Thoracic aorta (tissue), 2 donors: ENCODE measurements around the gene ISY1. TPM values are rescaled to one million over a fixed set of nuclear protein-coding genes. Genes with fewer than 3 reads are reported as not detected.

Experiments
- ATAC-seq: fragments of 150-250 bp; one replicate; pipeline ENCODE4 v1.8.0; 2017; ENCODE audit warnings: low read depth; ENCODE audit not compliant: insufficient number of reproducible peaks, low FRiP score
- DNase-seq: peaks from one replicate; pipeline ENCODE4 v3.0.0-alpha.2; 2020; ENCODE audit warnings: low spot score
- H3K27ac ChIP-seq, 2 donors: fragments of 200-600 bp; sonication (generic); 1 replicate in 1 of 2; 2 replicates in 1 of 2; pipeline ENCODE4 v1.5.1; 2016; ENCODE audit warnings: mild to moderate bottlenecking in 2 of 2, moderate library complexity in 2 of 2
- H3K27me3 ChIP-seq: fragments of 200-600 bp; sonication (generic); replicated peaks from 2 replicates; pipeline ENCODE4 v1.6.0; 2016; ENCODE audit warnings: mild to moderate bottlenecking; ENCODE audit not compliant: insufficient read depth
- H3K36me3 ChIP-seq: fragments of 200-600 bp; sonication (generic); one replicate; pipeline ENCODE4 v1.5.1; 2016
- H3K4me1 ChIP-seq, 2 donors: fragments of 200-600 bp; sonication (generic); 1 replicate in 1 of 2; 2 replicates in 1 of 2; pipeline versions ENCODE4 v1.5.1 to v1.6.0; 2016; ENCODE audit warnings: low read depth in 2 of 2, mild to moderate bottlenecking in 1 of 2; ENCODE audit not compliant: control insufficient read depth in 1 of 2
- H3K4me3 ChIP-seq: fragments of 200-600 bp; sonication (generic); 2 replicates; pipeline ENCODE4 v1.5.1; 2016; ENCODE audit warnings: mild to moderate bottlenecking
- H3K9me3 ChIP-seq: fragments of 200-600 bp; sonication (generic); 2 replicates; pipeline ENCODE4 v1.5.1; 2016
- total RNA-seq, 2 donors: library from RNA; depleted of rRNA; stranded (reverse); fragments of >200 nt; gene quantifications; one replicate each; pipeline versions ENCODE4 v1.1.0 to v1.2.3, GENCODE V29; 2016
- TF ChIP-seq, protein P1 (sequence below): fragments of 200-600 bp; sonication (generic); IDR thresholded peaks from one replicate; pipeline ENCODE4 v1.5.1; 2019; ENCODE audit warnings: antibody characterized with exemption

Gene ISY1
- total RNA-seq, 2 donors from 2014 or later: 7.7 to 16.4 TPM

DNA sequence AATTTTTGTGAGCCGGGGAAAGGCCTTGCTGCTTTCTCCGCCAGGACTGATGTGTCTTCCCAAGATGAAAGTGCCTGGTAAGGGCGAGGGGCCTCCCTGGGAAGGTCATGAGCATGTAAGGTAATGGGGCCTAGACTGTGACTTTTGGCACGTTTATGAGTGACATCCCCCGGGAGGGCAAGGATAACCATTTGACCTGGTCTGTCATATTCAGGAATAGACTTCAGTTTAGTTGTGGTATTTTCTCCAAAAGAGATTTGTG lies 23.5 kb upstream of the ISY1 start:
- DNase-seq: no peak
- TF ChIP-seq, protein P1, sequence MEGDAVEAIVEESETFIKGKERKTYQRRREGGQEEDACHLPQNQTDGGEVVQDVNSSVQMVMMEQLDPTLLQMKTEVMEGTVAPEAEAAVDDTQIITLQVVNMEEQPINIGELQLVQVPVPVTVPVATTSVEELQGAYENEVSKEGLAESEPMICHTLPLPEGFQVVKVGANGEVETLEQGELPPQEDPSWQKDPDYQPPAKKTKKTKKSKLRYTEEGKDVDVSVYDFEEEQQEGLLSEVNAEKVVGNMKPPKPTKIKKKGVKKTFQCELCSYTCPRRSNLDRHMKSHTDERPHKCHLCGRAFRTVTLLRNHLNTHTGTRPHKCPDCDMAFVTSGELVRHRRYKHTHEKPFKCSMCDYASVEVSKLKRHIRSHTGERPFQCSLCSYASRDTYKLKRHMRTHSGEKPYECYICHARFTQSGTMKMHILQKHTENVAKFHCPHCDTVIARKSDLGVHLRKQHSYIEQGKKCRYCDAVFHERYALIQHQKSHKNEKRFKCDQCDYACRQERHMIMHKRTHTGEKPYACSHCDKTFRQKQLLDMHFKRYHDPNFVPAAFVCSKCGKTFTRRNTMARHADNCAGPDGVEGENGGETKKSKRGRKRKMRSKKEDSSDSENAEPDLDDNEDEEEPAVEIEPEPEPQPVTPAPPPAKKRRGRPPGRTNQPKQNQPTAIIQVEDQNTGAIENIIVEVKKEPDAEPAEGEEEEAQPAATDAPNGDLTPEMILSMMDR: no peak
- ATAC-seq: peak; percentile 22
- Histone ChIP-seq H3K4me1 (peaks cover 28 to 34% of the 10 kb centered on the region in 2 donors), H3K27ac (peak overlapping the region; percentile 98 to 100), H3K4me3 (peak overlapping the region; percentile 100), H3K36me3 (no peaks in the 10 kb centered on the region), H3K9me3 (no peaks in the 10 kb centered on the region), H3K27me3 (no peaks in the 10 kb centered on the region)

DNA sequence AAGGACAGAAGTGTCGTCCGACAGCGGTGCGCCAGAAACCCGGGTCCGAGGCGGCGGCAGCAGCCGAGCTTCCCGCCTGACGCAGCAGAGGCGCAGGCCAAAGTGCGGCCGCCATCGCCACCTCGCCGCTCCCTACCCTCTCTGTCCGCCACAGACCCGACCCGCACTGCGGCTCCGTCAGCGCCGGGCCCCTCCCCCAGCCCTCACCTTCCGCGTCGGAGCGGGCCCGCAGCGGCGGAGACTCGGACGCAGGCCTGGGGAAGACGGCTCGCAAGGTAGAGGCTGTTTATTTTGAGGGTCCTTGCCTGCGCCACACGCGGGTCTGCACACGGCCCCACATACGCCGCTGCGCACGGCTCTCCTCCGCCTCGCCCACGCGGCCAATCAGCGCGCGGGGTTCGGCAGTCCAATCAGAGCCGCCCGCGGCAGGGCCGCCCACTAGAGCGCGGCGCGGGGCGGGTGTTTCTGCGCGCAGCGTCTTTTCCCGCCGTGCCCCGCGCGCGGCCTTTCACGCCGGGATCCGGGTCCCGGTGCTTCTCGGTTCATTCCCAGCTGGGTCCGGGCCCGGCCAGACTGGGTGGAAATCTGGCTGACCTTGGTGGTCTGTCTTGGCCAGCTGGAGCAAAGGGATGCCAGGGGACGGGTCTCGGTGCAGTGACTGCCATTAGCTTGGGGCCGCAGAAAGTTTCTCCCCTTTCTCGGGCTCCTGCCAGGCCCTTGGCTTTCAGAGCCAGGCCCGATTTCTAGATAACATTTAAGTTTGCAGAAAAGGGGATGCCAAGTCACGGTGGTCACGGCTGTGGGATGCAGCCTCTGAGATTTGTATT lies 22.9 kb upstream of the ISY1 start, which contains the start of gene CNBP:
CNBP (minus strand) TSS at position 328 of the 827 bp plus-strand sequence. CDS start 12,139 bp downstream, outside the sequence.
- DNase-seq (peak; percentile 74), ATAC-seq (peak; percentile 89)
- peak within 1 kb of the TSS; percentile 100 for H3K4me3 ChIP-seq
- TF ChIP-seq, protein P1: no peak
- H3K27ac ChIP-seq: peak within 1 kb of the TSS; percentile 98 to 100
- H3K9me3 ChIP-seq: no peaks in the 10 kb centered on the region
- H3K36me3 ChIP-seq: peaks cover 4% of the 10 kb centered on the region
- H3K4me1 ChIP-seq: peaks cover 34 to 39% of the 10 kb centered on the region in 2 donors
- H3K27me3 ChIP-seq: no peaks in the 10 kb centered on the region

DNA sequence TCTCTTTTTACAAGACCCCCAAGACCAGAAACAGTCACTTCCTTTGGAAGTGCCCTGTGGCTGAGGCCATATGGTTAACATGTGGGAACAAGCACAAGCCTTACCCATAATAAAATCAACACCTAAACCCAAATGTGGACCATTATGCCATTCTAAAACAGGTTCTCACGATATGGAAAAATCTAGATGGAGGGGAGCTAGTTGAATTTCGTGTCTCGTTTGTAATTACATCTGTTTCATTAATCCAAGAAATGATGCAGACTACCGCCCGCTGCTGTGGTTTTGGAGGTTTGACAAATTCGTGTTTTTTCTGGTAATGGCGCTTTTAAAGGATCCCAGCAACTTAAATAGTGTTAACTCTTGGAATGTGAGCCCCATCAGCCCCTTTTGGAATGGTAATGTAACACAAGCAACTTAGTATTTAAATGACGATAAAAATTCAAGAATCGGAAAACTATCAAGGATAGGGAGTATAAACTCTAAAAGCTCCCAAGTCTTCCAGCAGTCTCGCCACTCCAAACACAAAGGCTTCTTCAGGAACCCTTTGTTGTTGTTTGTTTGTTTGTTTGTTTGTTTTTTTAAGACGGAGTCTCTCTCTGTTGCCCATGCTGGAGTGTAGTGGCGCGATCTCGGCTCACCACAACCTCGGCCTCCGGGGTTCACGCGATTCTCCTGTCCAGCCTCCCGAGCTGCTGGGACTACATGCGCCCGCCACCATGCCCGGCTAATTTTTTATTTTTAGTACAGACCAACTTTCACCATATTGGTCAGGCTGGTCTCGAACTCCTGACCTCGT lies 21.7 kb upstream of the ISY1 start:
- no peaks in the 10 kb centered on the region for H3K27me3 ChIP-seq
- ATAC-seq (no peak), DNase-seq (no peak)
- peaks cover 5% of the 10 kb centered on the region for H3K36me3 ChIP-seq
- H3K4me3 ChIP-seq: peak overlapping the region; percentile 100
- peaks cover 45 to 51% of the 10 kb centered on the region in 2 donors for H3K4me1 ChIP-seq
- TF ChIP-seq, protein P1: no peak
- no peaks in the 10 kb centered on the region for H3K9me3 ChIP-seq
- peak overlapping the region; percentile 98 to 100 for H3K27ac ChIP-seq

DNA sequence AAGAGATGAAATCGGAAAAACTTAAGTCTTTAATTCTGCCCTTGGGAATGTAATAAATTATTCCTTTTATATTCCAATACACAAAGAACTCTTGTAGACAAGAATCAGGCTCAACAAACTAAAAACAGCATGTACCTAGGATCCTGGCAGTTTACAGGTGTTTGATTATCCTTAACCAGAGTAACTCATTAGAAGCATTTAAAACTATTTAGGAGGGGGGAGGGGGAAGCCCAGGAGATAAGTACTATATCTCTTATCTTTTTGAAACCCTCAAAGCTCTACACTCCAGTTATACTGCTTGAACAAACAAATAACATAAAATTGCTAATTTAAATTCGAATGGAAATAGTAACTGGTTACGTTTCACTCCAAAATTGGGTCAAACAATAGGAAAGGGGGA lies 21.0 kb upstream of the ISY1 start:
- Histone ChIP-seq H3K4me1 (peaks cover 52 to 59% of the 10 kb centered on the region in 2 donors), H3K36me3 (peaks cover 5% of the 10 kb centered on the region), H3K9me3 (no peaks in the 10 kb centered on the region), H3K27me3 (no peaks in the 10 kb centered on the region), H3K4me3 (peak overlapping the region; percentile 100), H3K27ac (peak overlapping the region; percentile 98 to 100)
- ATAC-seq (no peak), DNase-seq (no peak)
- TF ChIP-seq, protein P1: no peak

DNA sequence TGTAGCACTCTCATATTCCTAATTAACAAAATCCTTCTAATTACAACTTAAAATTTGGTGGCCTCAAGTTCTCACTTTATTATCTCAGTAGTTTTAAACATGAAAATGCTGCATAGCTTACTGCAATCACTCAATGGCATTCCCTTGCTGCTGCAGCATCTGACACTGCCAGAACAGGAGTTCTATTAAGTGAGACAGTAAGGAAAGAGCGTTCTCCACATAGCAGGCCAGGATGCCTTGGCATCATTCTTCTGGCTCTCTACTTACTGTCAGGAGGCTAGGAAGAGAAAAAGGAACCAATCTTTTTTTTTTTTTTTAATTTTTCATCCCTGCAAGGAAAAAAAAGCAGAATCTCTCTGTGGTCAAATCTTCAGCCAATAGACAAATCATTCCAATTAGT lies 19.6 kb upstream of the ISY1 start:
- H3K27ac ChIP-seq: peak overlapping the region in 1 of 2 donors; percentile 34
- TF ChIP-seq, protein P1: no peak
- no peaks in the 10 kb centered on the region for H3K27me3 ChIP-seq
- DNase-seq (no peak), ATAC-seq (no peak)
- no peaks in the 10 kb centered on the region for H3K9me3 ChIP-seq
- H3K4me1 ChIP-seq: peaks cover 58 to 72% of the 10 kb centered on the region in 2 donors
- H3K36me3 ChIP-seq: peaks cover 5% of the 10 kb centered on the region
- H3K4me3 ChIP-seq: peak overlapping the region; percentile 100
